Skin of body (tissue), 2 donors: Measurements from ENCODE around the gene TRMT44. TPM values are rescaled to one million over a fixed set of nuclear protein-coding genes. Genes with fewer than 3 reads are reported as not detected.

Experiments
- DNase-seq: peaks from one replicate; lab custom pipeline; 2025; lab: John Stamatoyannopoulos, UW
- total RNA-seq: library from RNA; depleted of rRNA; stranded (reverse); fragments of >200 nt; gene quantifications from one replicate; pipeline ENCODE4 v1.2.3, GENCODE V29; 2014

The TRMT44 gene
- total RNA-seq, 1 donor from 2014 or later = 16.2 TPM

DNA sequence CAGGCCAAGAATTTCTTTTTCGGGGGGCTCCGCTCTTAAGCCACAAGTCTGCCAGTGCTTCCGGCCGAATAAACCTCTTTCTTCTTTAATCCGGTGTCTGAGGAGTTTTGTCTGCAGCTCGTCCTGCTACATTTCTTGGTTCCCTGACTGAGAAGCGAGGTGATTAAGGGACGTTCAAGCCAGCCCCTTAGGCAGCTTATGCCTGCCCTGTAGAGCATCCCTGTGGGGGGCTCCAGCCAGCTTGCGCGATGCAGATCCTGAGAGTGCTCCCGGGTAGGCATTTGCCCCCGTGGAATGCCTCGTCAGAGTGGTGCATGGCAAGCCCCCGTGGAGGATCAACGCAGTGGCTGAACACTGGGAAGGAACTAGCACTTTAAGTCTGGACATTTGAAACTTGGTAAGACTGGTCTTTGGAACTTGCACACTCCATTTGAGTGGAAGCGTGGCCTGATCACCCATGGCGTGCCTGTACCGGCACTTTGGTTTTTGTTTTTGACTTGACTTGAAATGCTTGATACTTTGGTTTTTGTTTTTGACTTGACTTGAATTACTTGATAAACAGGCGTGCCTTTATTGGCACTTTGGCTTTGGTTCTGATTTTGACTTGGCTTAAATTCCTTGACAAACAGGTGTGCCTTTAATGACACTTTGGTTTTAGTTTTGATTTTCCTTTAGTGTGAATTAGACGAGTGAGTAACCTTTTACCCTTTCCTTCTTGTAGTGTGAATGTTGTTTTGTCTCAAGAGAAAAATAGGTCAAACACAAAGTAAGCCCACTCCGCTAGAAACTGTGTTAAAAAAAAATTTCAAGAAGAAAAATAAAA, 6.1 kb upstream of the TRMT44 start:
- DNase-seq = no peak

DNA sequence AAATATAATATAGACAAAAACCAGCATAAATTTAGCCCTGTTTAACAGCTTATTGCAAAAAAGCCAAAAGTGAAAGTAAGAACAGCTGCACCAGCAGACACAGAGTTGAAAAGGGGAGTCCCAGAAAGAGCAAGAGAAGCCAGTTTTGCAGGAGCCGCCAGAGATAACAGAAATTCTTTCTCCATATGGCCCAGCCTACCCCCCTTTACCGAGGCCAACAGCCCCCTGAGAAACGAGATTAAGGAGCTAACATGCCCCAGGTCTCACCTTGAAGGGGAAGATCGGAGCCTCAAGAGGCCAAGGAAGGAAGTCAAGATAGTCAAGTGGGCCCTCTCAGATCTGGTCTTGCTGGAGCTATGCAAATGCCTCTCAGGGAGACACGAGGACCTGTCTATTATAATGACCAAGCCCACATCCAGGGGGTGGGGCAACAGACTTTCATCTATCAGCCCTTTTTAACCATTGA, 4.9 kb upstream of the TRMT44 start:
- peak; percentile 20 for DNase-seq

DNA sequence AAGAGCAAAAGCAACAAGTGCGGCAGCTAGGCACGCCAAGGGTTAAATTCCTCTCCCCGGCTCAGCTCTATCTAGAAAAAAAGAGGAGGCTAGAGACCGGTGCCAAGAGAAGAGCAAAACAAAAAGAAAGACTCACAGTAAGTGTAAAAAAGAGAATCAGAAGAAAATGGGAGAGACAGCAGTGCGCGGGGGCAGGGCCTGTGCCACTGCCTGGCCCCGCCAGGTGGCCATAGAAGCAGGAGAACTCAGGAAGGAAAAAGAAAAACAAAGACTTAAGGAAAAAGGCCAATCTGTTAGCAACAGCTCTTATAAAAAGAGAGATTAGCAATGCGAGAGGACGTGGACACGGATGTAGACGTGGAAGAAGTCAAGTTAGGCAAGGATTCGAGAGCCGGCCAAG, 3.3 kb upstream of the TRMT44 start:
- no peak for DNase-seq

DNA sequence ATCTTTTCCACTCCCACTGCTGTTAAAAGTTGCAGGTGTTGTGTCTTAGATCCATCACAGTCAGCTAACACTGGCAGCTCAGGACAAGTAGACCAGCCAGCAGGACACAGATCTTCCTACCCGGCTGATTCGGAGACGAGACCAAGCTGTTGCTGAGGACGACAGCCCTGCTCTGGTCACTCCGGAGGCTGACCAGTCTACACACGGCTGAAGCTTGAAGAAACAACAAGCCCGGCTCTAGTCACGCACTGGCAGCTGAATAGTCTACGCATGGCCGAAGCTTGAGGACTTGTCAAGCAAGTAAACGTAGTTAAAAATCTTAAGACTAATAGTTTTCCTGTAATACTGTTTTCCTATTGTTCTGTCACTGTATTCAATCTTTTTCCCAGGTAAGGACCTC, 1.8 kb upstream of the TRMT44 start:
- no peak for DNase-seq

DNA sequence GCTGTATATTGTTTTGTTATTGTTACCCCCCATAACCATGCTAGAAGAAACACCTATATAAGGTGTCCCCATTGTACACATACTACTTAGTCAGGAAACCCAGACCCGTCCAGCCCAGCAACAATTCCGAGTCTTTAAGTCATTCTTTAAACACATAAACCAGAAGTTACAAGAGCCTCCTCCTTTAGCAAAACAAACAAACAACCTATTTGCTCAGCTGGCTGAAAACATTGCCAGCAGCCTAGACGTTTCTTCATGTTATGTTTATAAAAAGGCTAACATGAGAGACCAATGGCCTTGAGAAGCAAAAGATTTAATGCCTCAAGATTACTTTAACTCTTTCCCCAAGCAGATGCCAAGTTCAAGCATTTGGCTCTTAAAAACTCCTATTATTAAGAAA, 1.4 kb upstream of the TRMT44 start:
- DNase-seq = no peak

DNA sequence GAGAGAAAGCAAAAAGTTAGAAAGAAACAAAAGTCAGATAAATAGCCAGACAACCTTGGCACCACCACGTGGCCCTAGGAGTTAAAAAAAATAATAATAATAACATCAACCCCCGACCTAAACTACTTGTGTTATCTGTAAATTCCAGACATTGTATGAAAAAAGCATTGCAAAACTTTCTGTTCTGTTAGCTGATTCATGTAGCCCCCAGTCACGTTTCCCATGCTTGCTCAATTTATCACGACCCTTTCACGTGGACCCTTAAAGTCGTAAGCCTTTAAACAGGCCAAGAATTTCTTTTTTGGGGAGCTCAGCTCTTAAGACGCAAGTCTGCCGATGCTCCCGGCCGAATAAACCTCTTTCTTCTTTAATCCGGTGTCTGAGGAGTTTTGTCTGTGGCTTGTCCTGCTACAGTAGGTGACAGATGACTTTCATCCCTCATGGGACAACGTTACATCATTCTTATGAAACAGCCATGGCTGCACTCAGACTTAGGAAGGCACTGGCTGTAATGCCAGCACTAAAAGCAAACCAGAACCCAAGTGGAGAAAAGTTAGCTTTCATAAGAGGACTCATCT, 574 bp upstream of the TRMT44 start:
- no peak for DNase-seq

DNA sequence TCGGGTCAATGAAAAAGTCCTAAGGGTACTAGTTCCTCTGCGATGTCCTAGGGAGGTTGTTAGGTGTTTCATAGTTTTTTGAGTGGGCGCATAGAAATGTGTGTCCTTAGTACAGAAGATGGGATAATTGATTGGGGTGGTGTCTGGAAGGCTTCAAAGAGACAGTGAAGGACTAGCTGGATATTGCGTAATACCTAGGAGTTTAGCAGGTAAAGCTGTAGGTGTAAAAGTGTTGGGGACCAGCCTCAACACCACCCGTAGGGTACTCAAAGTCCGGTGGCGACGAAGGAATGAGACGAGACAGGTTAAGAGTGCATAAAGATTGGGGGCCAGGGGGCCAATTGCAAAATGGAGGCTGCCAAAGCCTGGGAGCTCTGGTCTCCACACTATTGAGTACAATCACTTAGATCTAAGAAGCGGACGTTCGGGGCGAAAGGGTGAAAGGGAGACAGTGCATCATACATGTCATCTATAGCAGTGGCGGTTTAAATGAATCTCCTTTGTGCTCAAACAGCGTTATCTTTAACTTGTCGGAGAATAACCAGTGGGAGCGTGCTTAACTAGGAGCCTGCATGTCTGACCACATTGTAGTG, 1.0 kb downstream of the TRMT44 start:
- DNase-seq = no peak

DNA sequence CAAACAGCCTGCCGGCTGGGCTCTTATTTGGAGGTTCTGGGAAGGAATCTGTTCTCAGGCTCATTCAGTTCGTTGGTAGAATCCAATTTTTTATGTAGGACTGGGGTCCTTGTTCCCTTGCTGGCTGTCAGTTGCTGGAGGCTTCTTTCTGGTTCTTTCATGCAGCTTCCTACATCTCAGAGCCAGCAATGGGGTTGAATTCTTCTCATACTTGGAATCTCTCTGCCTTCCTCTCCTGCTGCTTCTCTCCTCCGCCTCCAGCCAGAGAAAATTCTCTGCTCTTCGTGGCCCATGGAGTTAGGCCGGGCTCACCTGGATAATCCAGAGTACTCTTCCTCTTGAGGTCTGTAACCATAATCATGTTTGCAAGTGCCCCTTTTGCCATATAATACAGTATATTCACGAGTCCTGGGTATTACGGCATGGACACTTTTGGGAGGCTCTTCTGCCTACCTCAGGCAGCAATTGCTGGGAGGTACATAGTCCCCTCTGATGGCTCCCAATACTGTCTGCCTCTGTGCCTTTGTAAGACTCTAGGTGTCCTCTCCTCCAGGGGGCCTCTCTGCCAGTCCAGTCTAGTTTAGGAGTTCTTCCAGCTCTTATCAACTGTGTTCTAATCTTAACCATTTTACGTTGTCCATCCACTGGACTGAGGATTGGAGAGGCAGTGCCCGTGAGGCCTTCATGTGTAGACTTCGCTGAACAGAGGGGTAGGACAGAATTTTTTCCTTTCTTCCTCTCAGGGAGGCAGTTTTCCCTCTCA, 2.2 kb downstream of the TRMT44 start:
- no peak for DNase-seq

DNA sequence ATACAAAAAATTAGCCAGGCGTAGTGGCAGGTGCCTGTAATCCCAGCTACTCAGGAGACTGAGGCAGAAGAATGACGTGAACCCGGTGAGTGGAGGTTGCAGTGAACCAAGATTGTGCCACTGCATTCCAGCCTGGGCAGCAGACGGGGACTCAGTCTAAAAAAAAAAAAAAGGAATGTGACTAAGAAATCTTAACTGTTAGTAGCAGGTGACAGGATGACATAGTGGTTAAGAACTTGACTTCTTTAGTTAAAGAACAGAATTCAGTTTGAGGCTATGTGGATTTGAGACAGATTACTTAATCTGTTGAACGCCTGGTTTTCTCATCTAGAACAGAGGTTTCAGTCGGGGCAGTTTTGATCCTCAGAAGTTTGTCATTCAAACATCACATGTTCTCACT, 3.2 kb downstream of the TRMT44 start:
- no peak for DNase-seq

DNA sequence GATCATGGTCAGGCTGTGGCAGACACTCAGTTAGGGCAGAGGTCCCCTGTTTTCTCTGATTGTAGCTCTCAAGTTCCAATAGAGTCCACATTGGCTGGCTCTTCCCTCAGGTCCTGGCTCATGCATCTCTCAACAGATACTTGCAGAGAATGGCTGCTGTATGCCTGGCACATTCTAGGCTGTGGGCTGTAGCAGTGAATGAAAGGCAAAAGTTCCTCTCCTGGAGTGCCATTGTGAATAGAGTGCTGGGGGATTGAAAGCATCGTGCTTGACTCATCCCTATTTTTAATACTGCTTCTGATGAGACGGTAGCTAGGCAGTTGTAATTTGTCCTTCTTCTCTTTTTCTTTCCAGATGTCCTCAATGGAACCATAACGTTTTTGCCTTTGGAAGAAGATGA, 5.5 kb downstream of the TRMT44 start:
- DNase-seq = no peak

DNA sequence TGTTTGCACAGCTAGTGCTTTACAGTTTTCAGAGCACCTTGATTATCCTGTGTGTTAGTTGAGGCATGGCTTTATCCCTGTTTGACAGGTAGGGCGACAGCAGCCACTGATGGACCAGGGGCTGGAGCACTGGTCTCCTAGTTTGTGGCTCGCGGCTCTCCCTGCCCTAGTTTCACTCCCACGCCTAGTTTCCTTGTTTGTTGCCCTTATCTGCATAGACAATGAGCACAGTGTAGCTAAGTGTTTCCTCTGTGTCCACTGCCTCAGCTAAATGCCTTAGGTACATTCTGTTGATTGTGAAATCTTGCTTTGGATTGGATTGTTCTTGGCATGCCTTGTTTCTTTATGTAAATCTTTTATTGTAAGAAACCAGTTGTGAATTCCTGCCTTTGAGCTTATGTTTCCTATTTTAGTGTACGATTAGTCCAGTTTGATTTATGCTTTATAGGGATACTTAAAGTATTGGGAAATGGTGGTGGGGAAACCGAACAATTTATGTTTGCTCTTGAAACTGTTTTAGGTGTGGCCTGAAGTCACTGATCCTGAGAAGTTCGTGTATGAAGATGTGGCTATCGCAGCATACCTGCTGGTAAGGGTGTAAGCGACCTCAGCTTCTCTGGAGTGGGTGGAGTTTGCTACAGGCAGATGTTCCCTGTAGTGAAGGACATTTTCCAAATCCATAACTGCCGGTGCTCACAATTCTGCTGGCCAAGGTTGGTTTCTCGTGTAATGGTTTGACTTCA, 11.0 kb downstream of the TRMT44 start:
- DNase-seq = no peak

DNA sequence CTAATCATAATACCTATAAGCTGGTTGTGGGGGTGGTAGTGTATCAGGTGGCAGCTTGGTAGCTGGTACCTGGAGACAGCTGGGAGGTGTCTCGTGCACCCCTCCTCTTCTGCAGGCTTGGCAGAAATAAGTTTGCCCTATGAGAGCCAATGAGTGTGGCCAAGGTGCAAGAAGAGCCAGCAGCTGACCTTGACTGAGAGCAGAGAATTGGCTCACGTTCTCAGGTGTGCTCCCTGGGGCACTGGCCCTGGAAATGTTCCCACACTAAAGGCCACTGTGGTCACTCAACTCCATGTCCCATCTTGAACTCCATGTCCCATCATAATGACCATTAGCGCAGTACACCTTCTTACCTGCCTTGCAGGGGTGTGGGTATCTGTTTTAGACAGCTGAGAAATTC, 13.4 kb downstream of the TRMT44 start:
- no peak for DNase-seq

DNA sequence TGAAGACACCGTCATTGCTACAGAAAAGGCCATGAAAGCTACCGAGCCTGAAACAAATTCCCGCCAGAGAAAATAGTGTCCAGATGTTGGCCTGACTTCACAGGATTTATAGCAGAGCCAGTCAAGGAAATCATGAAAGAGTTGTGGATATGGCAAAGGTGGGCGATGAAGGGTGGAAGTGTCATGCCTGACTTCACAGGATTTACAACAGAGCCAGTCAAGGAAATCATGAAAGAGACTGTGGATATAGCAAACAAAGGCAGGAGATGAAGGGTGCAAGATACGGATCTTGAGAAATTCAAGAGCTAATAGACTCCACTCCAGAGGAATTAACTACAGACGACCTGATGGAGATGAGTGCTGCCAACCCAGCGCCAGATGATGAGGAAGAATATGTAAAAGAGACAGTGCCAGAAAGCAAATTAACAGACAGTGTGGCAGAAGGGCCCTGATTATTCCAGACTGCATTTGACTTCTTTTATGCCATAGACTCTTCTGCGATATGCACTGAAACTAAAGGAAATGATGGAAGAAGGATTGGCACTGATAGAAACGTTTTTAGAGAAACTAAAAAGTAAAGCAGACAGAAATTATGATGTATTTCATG, 17.2 kb downstream of the TRMT44 start:
- no peak for DNase-seq

DNA sequence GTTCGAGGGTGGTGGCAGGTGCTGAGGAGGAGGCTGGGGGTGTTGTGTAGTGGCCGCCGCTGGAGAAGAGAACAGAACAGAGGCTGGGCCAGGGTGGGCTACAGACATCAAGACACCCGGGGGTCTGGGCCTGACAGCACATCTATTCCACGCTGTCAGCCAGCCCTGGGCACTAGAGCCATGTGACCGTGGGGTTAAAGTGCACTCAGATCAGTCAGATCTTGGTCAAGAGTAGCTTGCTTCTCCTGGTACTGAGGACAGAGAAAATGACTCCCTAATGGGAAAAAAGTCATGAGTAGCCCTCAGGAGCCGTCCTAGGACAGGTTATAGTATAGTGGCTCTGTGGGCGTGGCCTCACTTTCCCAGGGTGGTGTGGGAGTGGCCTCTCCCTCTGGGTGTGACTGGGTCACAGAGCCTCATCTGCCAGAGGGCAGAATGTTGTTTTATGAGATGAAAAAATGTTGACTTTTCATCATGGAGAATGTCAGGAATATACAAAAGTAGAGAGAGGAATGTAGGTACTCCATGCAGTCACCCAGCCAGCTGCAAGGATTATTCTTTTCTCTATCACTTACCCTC, 19.4 kb downstream of the TRMT44 start:
- DNase-seq = no peak

DNA sequence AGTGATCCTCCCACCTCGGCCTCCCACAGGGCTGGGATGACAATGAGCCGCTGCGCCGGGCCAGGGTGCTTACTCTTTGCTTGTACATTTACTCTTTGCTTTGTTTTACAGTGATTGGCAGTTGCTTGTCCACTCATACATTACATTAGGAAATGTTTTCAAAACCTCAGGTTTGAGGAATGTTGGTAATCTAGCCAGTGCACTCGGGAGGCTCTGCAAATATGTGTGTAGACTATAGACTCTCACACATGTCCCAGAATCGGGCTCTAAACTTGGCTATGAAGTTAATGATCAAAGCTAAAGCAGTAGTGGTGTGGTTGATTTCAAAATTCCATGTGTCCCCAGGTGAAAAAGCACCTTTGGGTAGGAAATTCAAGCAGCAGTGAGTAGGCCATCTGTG, 20.5 kb downstream of the TRMT44 start:
- no peak for DNase-seq

DNA sequence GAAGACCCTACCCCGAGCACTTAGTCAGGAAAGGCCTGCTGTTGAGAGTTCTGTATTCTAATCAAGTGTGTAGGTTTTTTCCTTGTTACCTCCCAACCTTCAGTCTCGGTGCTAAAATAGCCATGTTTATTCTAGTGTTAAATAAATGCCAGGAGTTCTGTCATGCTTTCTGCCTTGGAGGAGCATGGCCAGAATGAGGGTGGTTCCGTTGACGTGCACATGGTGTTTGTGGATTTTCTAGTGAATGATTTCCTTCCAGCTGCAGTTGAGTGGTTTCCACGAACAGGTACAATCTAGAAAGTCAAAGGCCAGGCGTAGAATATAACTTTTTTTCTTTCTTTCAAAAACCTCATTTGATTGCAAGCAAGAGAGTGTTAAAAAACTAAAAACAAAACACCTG, 21.0 kb downstream of the TRMT44 start:
- no peak for DNase-seq

DNA sequence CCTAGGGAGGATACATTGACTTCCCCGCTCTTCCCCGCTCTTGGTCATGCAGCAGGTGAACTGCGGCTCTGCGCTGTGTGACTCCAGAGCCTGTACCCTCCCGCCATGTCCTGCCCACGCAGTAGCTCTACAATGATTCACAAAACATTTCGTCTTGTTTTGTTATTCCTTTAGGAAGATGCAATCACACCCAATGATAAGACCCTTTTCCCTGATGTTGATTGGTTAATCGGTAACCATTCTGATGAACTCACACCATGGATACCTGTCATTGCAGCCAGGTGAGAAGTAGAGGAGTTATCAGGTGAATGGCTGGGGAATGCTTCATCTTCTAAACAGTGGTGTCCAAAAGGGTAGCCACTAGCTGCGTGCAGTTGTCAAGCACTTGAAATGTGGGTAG, 23.2 kb downstream of the TRMT44 start:
- DNase-seq = no peak

DNA sequence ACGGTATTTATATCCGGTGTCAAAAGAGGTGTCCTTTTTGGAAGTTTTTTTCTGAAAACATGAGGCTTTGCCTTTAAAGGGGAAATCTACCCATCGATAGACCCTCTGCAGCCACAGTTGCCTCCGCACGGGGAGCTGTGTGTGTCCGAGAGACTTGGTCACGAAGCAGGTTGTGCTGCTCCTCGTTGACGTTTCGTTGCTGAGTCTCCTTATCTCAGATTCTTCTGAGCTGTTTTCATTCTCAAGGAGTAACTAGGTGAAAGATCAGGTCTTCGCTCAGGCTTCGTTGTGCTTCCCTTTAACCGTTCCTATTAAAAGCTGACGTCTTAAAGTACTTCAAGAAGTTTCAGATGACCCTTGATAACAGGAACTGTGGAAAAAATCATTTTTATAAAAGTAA, 23.8 kb downstream of the TRMT44 start:
- no peak for DNase-seq

DNA sequence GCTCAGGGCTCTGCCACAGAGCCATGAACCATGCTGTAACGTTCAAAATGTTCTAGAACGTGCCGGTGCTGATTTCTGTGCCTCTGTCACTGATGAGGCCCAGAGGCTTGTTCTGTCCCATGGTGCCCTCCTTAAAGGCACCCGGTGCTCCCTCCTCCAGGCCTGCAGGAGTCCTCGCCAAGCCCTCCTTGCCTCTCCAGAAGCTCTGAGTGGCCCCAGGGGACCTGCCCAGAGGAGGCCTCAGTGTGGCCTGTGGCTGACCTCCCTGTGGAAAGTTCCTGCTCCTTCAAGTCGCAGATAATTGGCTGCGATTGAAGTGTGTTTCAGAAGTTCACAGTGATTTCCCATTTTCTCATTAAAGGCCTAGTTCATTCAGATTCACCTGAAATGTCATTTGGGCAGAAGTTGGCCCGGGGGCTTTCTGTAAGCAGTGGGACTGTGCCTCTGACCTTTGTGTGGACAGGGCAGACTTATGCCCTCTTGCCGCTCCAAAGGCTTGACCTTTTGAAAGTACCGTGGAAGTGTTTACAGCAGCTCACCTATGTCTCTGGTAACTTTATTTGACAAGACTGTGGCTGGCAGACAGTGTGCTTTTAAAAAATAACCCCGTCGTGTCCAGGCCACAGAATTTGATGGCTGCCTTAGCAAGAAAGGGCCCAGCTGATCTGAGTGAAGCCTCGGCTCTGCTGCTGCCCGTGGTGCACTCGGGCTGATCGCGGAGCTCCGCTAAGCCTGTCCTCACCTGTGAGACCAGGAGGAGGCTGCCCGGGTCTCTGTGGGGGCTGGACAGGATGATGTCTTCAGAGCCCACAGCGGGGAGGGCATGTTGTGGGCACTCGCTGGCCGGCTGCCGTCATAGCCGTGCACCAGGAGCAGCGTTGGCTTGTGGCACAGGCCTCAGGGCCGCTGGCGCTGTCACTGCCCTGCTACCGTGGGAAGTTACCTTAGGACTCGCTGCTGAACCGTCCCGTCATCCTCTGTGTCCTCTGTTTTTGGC, 25.3 kb downstream of the TRMT44 start:
- DNase-seq = no peak
